ENCODE data around the gene ADAMTS18.

ADAMTS18 gene

GRCh38 chr16:77437859-77438258 lies 3.0 kb upstream of the ADAMTS18 start:
- no peak for DNase-seq (ENCODE audit: low read depth in 2 of 2)

GRCh38 chr16:77435272-77435820 lies 512 bp upstream of the ADAMTS18 start:
- no peak for DNase-seq (ENCODE audit: low read depth in 2 of 2)

GRCh38 chr16:77434022-77434529 lies 758 bp downstream of the ADAMTS18 start:
- no peak for DNase-seq (ENCODE audit: low read depth in 2 of 2)

GRCh38 chr16:77433146-77433545 lies 1.7 kb downstream of the ADAMTS18 start:
- DNase-seq (ENCODE audit: low read depth in 2 of 2), result no peak

GRCh38 chr16:77432264-77432663 lies 2.6 kb downstream of the ADAMTS18 start:
- DNase-seq (ENCODE audit: low read depth in 2 of 2), result no peak

- DNase-seq (ENCODE audit: low read depth in 2 of 2), result no peak
These were observed 3.8 kb downstream of the ADAMTS18 start for GRCh38 chr16:77430787-77431585.

GRCh38 chr16:77430360-77430759 lies 4.5 kb downstream of the ADAMTS18 start:
- no peak for DNase-seq (ENCODE audit: low read depth in 2 of 2)

- DNase-seq (ENCODE audit: low read depth in 2 of 2), result no peak
These were observed 9.8 kb downstream of the ADAMTS18 start for GRCh38 chr16:77424871-77425604.

GRCh38 chr16:77422196-77422784 lies 12.5 kb downstream of the ADAMTS18 start:
- DNase-seq (ENCODE audit: low read depth in 2 of 2), result no peak

- no peak for DNase-seq (ENCODE audit: low read depth in 2 of 2)
These were observed 17.8 kb downstream of the ADAMTS18 start for GRCh38 chr16:77416939-77417480.

GRCh38 chr16:77414752-77415231 lies 20.0 kb downstream of the ADAMTS18 start:
- DNase-seq (ENCODE audit: low read depth in 2 of 2), result no peak

- DNase-seq (ENCODE audit: low read depth in 2 of 2), result no peak
These were observed 24.4 kb downstream of the ADAMTS18 start for GRCh38 chr16:77410449-77410848.

- no peak for DNase-seq (ENCODE audit: low read depth in 2 of 2)
These were observed 25.5 kb downstream of the ADAMTS18 start for GRCh38 chr16:77409311-77409710.

- DNase-seq (ENCODE audit: low read depth in 2 of 2), result no peak
These were observed 26.2 kb downstream of the ADAMTS18 start for GRCh38 chr16:77408607-77409006.

GRCh38 chr16:77406680-77407079 lies 28.2 kb downstream of the ADAMTS18 start:
- DNase-seq (ENCODE audit: low read depth in 2 of 2), result no peak

- DNase-seq (ENCODE audit: low read depth in 2 of 2), result no peak
These were observed 30.1 kb downstream of the ADAMTS18 start for GRCh38 chr16:77404775-77405174.

GRCh38 chr16:77403732-77404131 lies 31.1 kb downstream of the ADAMTS18 start:
- no peak for DNase-seq (ENCODE audit: low read depth in 2 of 2)

GRCh38 chr16:77402672-77403071 lies 32.2 kb downstream of the ADAMTS18 start:
- no peak for DNase-seq (ENCODE audit: low read depth in 2 of 2)

GRCh38 chr16:77402118-77402517 lies 32.7 kb downstream of the ADAMTS18 start:
- no peak for DNase-seq (ENCODE audit: low read depth in 2 of 2)

- DNase-seq (ENCODE audit: low read depth in 2 of 2), result no peak
These were observed 35.3 kb downstream of the ADAMTS18 start for GRCh38 chr16:77399546-77399945.

- DNase-seq (ENCODE audit: low read depth in 2 of 2), result no peak
These were observed 35.8 kb downstream of the ADAMTS18 start for GRCh38 chr16:77399066-77399465.

- DNase-seq (ENCODE audit: low read depth in 2 of 2), result no peak
These were observed 36.3 kb downstream of the ADAMTS18 start for GRCh38 chr16:77398495-77398894.

All from activated CD8-positive, alpha-beta memory T cell treated with anti-CD3 and anti-CD28 coated beads for 4 hours (primary cell).